HFFc6 (cell line): ENCODE data around the gene PRIMPOL. TPM values are rescaled to one million over a fixed set of nuclear protein-coding genes. Genes with fewer than 3 reads are reported as not detected.
"Not testable (repeated sequence)": the region's sequence is repeated elsewhere in the genome, so short reads cannot be mapped to it uniquely, and the experiment has no call there.

Experiments used
- DNase-seq: peaks from one replicate; pipeline ENCODE4 v3.0.0-alpha.2; 2018
- H3K27ac Mint-ChIP-seq: 2 replicates; pipeline ENCODE4 v1.8.0; 2020; ENCODE audit warnings: mild to moderate bottlenecking, mixed read lengths
- H3K27me3 Mint-ChIP-seq: 2 replicates; pipeline ENCODE4 v1.8.0; 2021; ENCODE audit warnings: mild to moderate bottlenecking, moderate library complexity, mixed read lengths; ENCODE audit not compliant: insufficient read depth
- H3K36me3 Mint-ChIP-seq: 2 replicates; pipeline ENCODE4 v1.8.0; 2021; ENCODE audit warnings: low read depth, mixed read lengths
- H3K4me1 Mint-ChIP-seq: 2 replicates; pipeline ENCODE4 v1.8.0; 2020; ENCODE audit warnings: low read depth, mixed read lengths
- H3K4me3 Mint-ChIP-seq: 2 replicates; pipeline ENCODE4 v1.8.0; 2020; ENCODE audit warnings: mild to moderate bottlenecking, moderate library complexity, mixed read lengths
- H3K9me3 Mint-ChIP-seq: 2 replicates; pipeline ENCODE4 v1.8.0; 2020; ENCODE audit warnings: mild to moderate bottlenecking, mixed read lengths
- CTCF ChIP-seq: fragments of 200-600 bp; sonication (generic); IDR thresholded peaks from 2 replicates; pipeline ENCODE4 v1.5.0; 2021; ENCODE audit warnings: antibody characterized with exemption, mild to moderate bottlenecking
- total RNA-seq, 6 experiments: library from RNA; stranded (reverse); fragmentation: NEBNext Ultra II Directional; extraction: Animal tissue kit (Norgen Biotek cat#: 25700); gene quantifications; 2 replicates in 1 of 6; 3 replicates in 5 of 6; pipeline ENCODE4 v1.2.3, GENCODE V29; 2021

The PRIMPOL gene
- total RNA-seq, 6 experiments from 2014 or later: 9.0 to 11.3 (median 10.8) TPM

GRCh38 chr4:184614509-184614908 is 35.0 kb upstream of the PRIMPOL start:
- Mint-ChIP-seq H3K27me3 (peaks cover 3% of the 10 kb centered on the region), H3K36me3 (peaks cover 4% of the 10 kb centered on the region; the same call in 1 of the 2 replicates), H3K9me3 (peaks cover 5% of the 10 kb centered on the region; the same call in 1 of the 2 replicates), H3K27ac (no peak overlapping the region), H3K4me1 (peaks cover 16% of the 10 kb centered on the region), H3K4me3 (no peak overlapping the region)
- no peak for TF ChIP-seq CTCF
- DNase-seq: no peak

GRCh38 chr4:184616168-184616567 is 33.4 kb upstream of the PRIMPOL start:
- not testable (repeated sequence) for H3K36me3 Mint-ChIP-seq, H3K4me3 Mint-ChIP-seq, H3K27me3 Mint-ChIP-seq, DNase-seq, H3K9me3 Mint-ChIP-seq, H3K27ac Mint-ChIP-seq
- peaks cover 16% of the 10 kb centered on the region for H3K4me1 Mint-ChIP-seq

- DNase-seq: no peak
Observed at GRCh38 chr4:184616633-184617551, 32.6 kb upstream of the PRIMPOL start.

GRCh38 chr4:184617600-184618196 is 31.8 kb upstream of the PRIMPOL start:
- Mint-ChIP-seq H3K36me3 (peaks cover 4% of the 10 kb centered on the region; the same call in 1 of the 2 replicates), H3K4me3 (no peak overlapping the region), H3K9me3 (peaks cover 5% of the 10 kb centered on the region; the same call in 1 of the 2 replicates), H3K27ac (no peak overlapping the region), H3K4me1 (peaks cover 16% of the 10 kb centered on the region), H3K27me3 (no peaks in the 10 kb centered on the region; the same call in 1 of the 2 replicates)
- TF ChIP-seq CTCF: no peak
- DNase-seq: no peak

More at GRCh38 chr4:184616633-184617551, 32.6 kb upstream of the PRIMPOL start:
- Mint-ChIP-seq H3K27ac (no peak overlapping the region), H3K4me1 (peaks cover 16% of the 10 kb centered on the region), H3K36me3 (peaks cover 4% of the 10 kb centered on the region; the same call in 1 of the 2 replicates), H3K9me3 (peaks cover 5% of the 10 kb centered on the region; the same call in 1 of the 2 replicates), H3K4me3 (no peak overlapping the region), H3K27me3 (no peaks in the 10 kb centered on the region; the same call in 1 of the 2 replicates)
- no peak for TF ChIP-seq CTCF

- Mint-ChIP-seq H3K27ac (no peak overlapping the region), H3K4me1 (peaks cover 16% of the 10 kb centered on the region), H3K4me3 (no peak overlapping the region), H3K36me3 (peaks cover 8% of the 10 kb centered on the region), H3K27me3 (no peaks in the 10 kb centered on the region; the same call in 1 of the 2 replicates), H3K9me3 (no peaks in the 10 kb centered on the region)
- no peak for DNase-seq
- TF ChIP-seq CTCF: no peak
Observed at GRCh38 chr4:184620212-184620867, 29.2 kb upstream of the PRIMPOL start.
